Measurements from ENCODE around the gene FAIM.

- TF ChIP-seq HMGXB4 (CRISPR knock-in tag; IDR thresholded peaks at IDR 0.05), result no peak
- TF ChIP-seq KAT7 (CRISPR knock-in tag; IDR thresholded peaks at IDR 0.05; ENCODE audit: borderline replicate concordance), result no peak
- no peak for TF ChIP-seq CTCF (IDR thresholded peaks at IDR 0.05)
- no peak for TF ChIP-seq SP1 (CRISPR knock-in tag; conservative IDR thresholded peaks at IDR 0.05)
- TF ChIP-seq TEAD1 (CRISPR knock-in tag; IDR thresholded peaks at IDR 0.05), result no peak
- no peak for TF ChIP-seq ESRRA (CRISPR knock-in tag; IDR thresholded peaks at IDR 0.05; ENCODE audit: borderline replicate concordance)
- TF ChIP-seq NFYB (CRISPR knock-in tag; conservative IDR thresholded peaks at IDR 0.05; ENCODE audit: low read depth), result no peak
- peak; percentile 59; the same call in 1 of the 2 replicates for TF ChIP-seq ZNF121 (CRISPR knock-in tag; IDR thresholded peaks at IDR 0.05)
- TF ChIP-seq ZNF416 (CRISPR knock-in tag; IDR thresholded peaks at IDR 0.05), result no peak
- no peak for TF ChIP-seq NFE2L1 (CRISPR knock-in tag; IDR thresholded peaks at IDR 0.05)
- TF ChIP-seq JUN (CRISPR knock-in tag; IDR thresholded peaks at IDR 0.05), result no peak
- TF ChIP-seq USF2 (CRISPR knock-in tag; IDR thresholded peaks at IDR 0.05), result no peak
- TF ChIP-seq NR3C1 (CRISPR knock-in tag; conservative IDR thresholded peaks at IDR 0.05; ENCODE audit: low read depth), result no peak
Observed at GRCh38 chr3:138587374-138587773, 21.2 kb upstream of the FAIM start.

Measured in WTC11 (cell line).